Sigmoid colon (tissue), 7 donors: Measurements from ENCODE around the gene HK3. TPM values are rescaled to one million over a fixed set of nuclear protein-coding genes. Genes with fewer than 3 reads are reported as not detected.

Source experiments
- DNase-seq: peaks from one replicate; pipeline ENCODE4 v3.0.0-alpha.2; 2019
- H3K27ac ChIP-seq, 4 donors: fragments of 200-600 bp; sonication (generic); one replicate each; pipeline ENCODE4 v1.5.1; 2016 to 2019; ENCODE audit warnings: mild to moderate bottlenecking in 1 of 4
- H3K27me3 ChIP-seq, 3 donors: fragments of 200-600 bp; sonication (generic); one replicate each; pipeline ENCODE4 v1.5.1; 2019; ENCODE audit warnings: mild to moderate bottlenecking in 1 of 3
- H3K36me3 ChIP-seq, 4 donors: fragments of 200-600 bp; sonication (generic); one replicate each; pipeline ENCODE4 v1.5.1; 2016 to 2019
- H3K4me1 ChIP-seq, 4 donors: fragments of 200-600 bp; sonication (generic); one replicate each; pipeline ENCODE4 v1.5.1; 2017 to 2019
- H3K4me3 ChIP-seq, 4 donors: fragments of 200-600 bp; sonication (generic); one replicate each; pipeline ENCODE4 v1.5.1; 2017 to 2019; ENCODE audit warnings: mild to moderate bottlenecking in 2 of 4, moderate library complexity in 1 of 4
- H3K9me3 ChIP-seq, 4 donors: fragments of 200-600 bp in 3 of 4; sonication (generic) in 3 of 4; one replicate each; pipeline versions ENCODE4 v1.5.1 to v1.6.1; 2013 to 2019
- EP300 ChIP-seq, 4 donors: sonication (generic); formaldehyde crosslinking; IDR thresholded peaks; one replicate each; pipeline ENCODE4 v1.6.1; 2017; ENCODE audit warnings: antibody characterized with exemption in 4 of 4
- POLR2A ChIP-seq, 2 donors: fragments of 450-650 bp; IDR thresholded peaks; one replicate each; pipeline ENCODE4 v1.6.1; 2016; ENCODE audit warnings: antibody characterized with exemption in 2 of 2, mild to moderate bottlenecking in 2 of 2, moderate library complexity in 2 of 2
- POLR2AphosphoS5 ChIP-seq, 4 donors: sonication (generic); formaldehyde crosslinking; IDR thresholded peaks; one replicate each; pipeline ENCODE4 v1.6.1; 2017; ENCODE audit warnings: antibody characterized with exemption in 4 of 4
- WGBS, 2 donors: extraction: QIAGEN DNeasy Blood & Tissue Kit; methylation state at CpG; one replicate each; pipeline ENCODE4 v1.1.7; 2013; 5-methylcytosine and 5-hydroxymethylcytosine counted together
- intact Hi-C: fragments of 100-400 bp; cut with DNase I; formaldehyde crosslinking; loops from one replicate; pipeline ENCODE4 v1.15.1; 2023
- polyA plus RNA-seq, 3 donors: library from polyadenylated mRNA; stranded (reverse); fragments of 200-250 nt; gene quantifications; one replicate each; pipeline ENCODE4 v1.2.3, GENCODE V29; 2013
- total RNA-seq, 4 donors: library from RNA; depleted of rRNA; stranded (reverse); fragments of >200 nt; gene quantifications; one replicate each; pipeline ENCODE4 v1.1.0, GENCODE V29; 2016
- TF ChIP-seq, protein P1 (sequence below), 4 experiments: fragments of 450-650 bp in 3 of 4; fragments of 200-600 bp in 1 of 4; IDR thresholded peaks; one replicate each; pipeline ENCODE4 v1.5.1; 2016 to 2019; ENCODE audit warnings: antibody characterized with exemption in 4 of 4, mild to moderate bottlenecking in 3 of 4, moderate library complexity in 2 of 4
- donor health status: healthy with polysubstance abuse.
- donor health status: Bipolar disorder and iron deficiency.
- donor health status: healthy.

The HK3 gene, protein sequence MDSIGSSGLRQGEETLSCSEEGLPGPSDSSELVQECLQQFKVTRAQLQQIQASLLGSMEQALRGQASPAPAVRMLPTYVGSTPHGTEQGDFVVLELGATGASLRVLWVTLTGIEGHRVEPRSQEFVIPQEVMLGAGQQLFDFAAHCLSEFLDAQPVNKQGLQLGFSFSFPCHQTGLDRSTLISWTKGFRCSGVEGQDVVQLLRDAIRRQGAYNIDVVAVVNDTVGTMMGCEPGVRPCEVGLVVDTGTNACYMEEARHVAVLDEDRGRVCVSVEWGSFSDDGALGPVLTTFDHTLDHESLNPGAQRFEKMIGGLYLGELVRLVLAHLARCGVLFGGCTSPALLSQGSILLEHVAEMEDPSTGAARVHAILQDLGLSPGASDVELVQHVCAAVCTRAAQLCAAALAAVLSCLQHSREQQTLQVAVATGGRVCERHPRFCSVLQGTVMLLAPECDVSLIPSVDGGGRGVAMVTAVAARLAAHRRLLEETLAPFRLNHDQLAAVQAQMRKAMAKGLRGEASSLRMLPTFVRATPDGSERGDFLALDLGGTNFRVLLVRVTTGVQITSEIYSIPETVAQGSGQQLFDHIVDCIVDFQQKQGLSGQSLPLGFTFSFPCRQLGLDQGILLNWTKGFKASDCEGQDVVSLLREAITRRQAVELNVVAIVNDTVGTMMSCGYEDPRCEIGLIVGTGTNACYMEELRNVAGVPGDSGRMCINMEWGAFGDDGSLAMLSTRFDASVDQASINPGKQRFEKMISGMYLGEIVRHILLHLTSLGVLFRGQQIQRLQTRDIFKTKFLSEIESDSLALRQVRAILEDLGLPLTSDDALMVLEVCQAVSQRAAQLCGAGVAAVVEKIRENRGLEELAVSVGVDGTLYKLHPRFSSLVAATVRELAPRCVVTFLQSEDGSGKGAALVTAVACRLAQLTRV
- total RNA-seq (10 to 100 TPM in 1 of 4 donors, 1 to 10 TPM in 3; 4.7 to 12.8 (median 9.1) TPM), polyA plus RNA-seq (10 to 100 TPM in 1 of 3 donors, 1 to 10 TPM in 2; 1.8 to 11.0 (median 2.8) TPM)

DNA sequence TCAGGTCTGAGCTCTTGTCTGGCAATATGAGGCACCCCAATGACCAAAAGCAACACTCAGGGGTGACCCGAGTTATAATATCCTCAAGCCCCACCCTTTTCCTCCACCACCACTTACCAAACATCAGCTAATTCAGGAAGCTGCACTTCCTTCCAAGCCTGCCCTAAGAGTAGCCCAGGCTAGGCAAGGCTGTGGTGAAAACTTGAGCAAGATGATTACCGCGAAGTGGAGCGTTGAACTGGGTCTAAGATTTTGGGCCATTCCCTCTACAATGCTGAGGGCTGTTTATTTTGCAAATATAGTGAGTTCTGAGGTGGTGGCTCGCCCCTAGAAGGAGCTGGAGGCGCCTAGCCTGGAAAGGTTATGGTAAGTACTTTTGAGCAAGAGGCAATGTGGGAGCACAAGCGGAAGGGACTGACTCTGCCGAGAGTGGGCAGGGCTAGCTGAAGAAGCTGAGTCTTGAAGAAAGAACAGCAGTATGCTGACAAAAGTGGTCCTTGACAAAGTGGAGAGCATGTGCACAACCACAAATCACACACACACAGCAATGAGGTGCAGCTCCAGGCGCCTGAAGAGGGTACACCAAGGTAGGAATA is at the start of gene HK3:
Gene HK3 (minus strand): TSS at position 51 of the 596 bp plus-strand sequence. CDS start 3,187 bp downstream, outside the sequence.
- Histone ChIP-seq H3K36me3 (peaks cover 2 to 22% (median 11%) of the 10 kb centered on the region in 4 donors), H3K4me1 (no peaks in the 10 kb centered on the region), H3K27me3 (no peaks in the 10 kb centered on the region), H3K4me3 (peak within 1 kb of the TSS in 2 of 4 donors; percentile 5 to 18), H3K27ac (no peak within 1 kb of the TSS), H3K9me3 (no peaks in the 10 kb centered on the region)
- WGBS, 2 donors: 53 to 73% methylated on average over 9 of the region's 9 CpGs
- peak; percentile 48 for DNase-seq
- TF ChIP-seq, protein P1, sequence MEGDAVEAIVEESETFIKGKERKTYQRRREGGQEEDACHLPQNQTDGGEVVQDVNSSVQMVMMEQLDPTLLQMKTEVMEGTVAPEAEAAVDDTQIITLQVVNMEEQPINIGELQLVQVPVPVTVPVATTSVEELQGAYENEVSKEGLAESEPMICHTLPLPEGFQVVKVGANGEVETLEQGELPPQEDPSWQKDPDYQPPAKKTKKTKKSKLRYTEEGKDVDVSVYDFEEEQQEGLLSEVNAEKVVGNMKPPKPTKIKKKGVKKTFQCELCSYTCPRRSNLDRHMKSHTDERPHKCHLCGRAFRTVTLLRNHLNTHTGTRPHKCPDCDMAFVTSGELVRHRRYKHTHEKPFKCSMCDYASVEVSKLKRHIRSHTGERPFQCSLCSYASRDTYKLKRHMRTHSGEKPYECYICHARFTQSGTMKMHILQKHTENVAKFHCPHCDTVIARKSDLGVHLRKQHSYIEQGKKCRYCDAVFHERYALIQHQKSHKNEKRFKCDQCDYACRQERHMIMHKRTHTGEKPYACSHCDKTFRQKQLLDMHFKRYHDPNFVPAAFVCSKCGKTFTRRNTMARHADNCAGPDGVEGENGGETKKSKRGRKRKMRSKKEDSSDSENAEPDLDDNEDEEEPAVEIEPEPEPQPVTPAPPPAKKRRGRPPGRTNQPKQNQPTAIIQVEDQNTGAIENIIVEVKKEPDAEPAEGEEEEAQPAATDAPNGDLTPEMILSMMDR (IDR thresholded peaks at IDR 0.05): no peak
- TF ChIP-seq POLR2A (IDR thresholded peaks at IDR 0.05): no peak
- peak in 1 of 4 donors; percentile 19 for TF ChIP-seq POLR2AphosphoS5 (IDR thresholded peaks at IDR 0.05)
- intact Hi-C loops: no loop called here

DNA sequence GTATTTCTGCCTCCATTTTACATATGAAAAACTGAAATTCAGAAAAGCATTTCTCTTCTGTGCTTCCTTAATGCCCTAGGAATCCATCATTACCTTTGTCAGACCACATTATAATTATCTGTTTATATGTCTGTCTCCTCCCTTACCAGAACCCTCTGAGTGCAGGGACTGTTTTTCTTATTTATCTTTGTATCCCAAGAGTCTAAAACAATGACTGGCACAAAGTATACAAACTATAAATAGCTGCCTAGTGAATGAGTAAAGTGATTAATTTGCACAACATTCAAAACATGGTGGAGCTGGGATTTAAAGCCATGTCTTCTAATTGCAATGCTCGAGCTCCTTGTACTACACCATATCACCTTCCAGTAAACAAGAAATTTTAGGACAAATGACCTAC is 49.3 kb upstream of the HK3 start:
- H3K27me3 ChIP-seq: no peaks in the 10 kb centered on the region
- no peaks in the 10 kb centered on the region for H3K9me3 ChIP-seq
- intact Hi-C loops: no loop called here
- H3K4me1 ChIP-seq: peaks cover 0 to 5% (median 2%) of the 10 kb centered on the region in 4 donors
- TF ChIP-seq, protein P1 (IDR thresholded peaks at IDR 0.05): no peak
- no peak for TF ChIP-seq EP300 (IDR thresholded peaks at IDR 0.05)
- TF ChIP-seq POLR2A (IDR thresholded peaks at IDR 0.05): no peak
- 76 to 81% methylated on average over 1 of the region's 1 CpG for WGBS, 2 donors
- H3K36me3 ChIP-seq: peaks cover 5 to 79% (median 9%) of the 10 kb centered on the region in 4 donors
- H3K4me3 ChIP-seq: no peak overlapping the region
- no peak overlapping the region for H3K27ac ChIP-seq
- no peak for DNase-seq

DNA sequence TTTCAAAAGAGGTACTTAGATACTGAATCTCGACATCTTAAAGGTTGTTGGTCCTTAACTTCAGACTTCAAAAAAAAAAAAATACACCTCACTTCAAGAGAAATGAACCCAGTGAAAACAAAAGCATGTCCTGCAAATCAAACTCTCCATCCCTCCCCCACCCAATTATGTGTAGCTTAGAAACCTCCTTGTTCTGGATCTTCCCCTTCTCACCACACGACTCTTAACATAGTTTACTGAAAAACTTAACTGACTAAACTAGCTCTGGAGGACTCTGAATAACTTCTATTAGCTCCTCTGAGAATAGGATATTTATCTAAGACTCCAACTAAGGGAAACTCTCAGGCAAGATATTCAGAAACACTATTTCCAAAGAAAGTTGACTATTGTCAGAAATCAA is 48.7 kb upstream of the HK3 start:
- H3K36me3 ChIP-seq: peaks cover 8 to 80% (median 12%) of the 10 kb centered on the region in 4 donors
- DNase-seq: no peak
- intact Hi-C loops: no loop called here

DNA sequence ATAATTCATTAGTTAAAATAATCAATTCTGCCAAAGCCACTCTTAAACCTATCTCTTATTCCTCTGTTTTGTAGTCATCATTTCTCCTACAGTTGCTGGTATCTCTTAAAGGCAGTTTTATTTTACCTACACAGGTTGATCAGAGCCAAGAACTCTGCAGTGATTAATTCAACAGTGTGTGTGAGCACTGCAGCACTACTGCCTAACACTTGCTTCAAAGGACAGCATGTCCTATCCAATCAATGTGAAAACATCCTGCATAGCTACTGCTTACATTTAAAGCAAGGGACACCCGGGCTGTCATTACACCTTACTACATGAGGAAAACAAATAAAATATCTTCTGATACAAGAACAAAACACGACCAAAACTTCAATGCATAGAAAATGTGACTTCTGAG is 45.1 kb upstream of the HK3 start:
- Histone ChIP-seq H3K4me1 (peaks cover 0 to 16% (median 6%) of the 10 kb centered on the region in 4 donors), H3K27ac (no peak overlapping the region), H3K9me3 (no peaks in the 10 kb centered on the region), H3K4me3 (no peak overlapping the region), H3K36me3 (peaks cover 3 to 75% (median 11%) of the 10 kb centered on the region in 4 donors), H3K27me3 (no peaks in the 10 kb centered on the region)
- 69 to 77% methylated on average over 2 of the region's 2 CpGs for WGBS, 2 donors
- intact Hi-C loops: no loop called here
- no peak for DNase-seq
- TF ChIP-seq, protein P1 (IDR thresholded peaks at IDR 0.05): no peak
- no peak for TF ChIP-seq POLR2A (IDR thresholded peaks at IDR 0.05)
- no peak for TF ChIP-seq EP300 (IDR thresholded peaks at IDR 0.05)
- no peak for TF ChIP-seq POLR2AphosphoS5 (IDR thresholded peaks at IDR 0.05)

More for the DNA sequence above, 48.7 kb upstream of the HK3 start:
- Histone ChIP-seq H3K4me3 (no peak overlapping the region), H3K27me3 (no peaks in the 10 kb centered on the region), H3K9me3 (no peaks in the 10 kb centered on the region), H3K27ac (no peak overlapping the region), H3K4me1 (peaks cover 0 to 5% (median 2%) of the 10 kb centered on the region in 4 donors)
- TF ChIP-seq EP300 (IDR thresholded peaks at IDR 0.05) (no peak), POLR2A (IDR thresholded peaks at IDR 0.05) (no peak), POLR2AphosphoS5 (IDR thresholded peaks at IDR 0.05) (no peak)
- TF ChIP-seq, protein P1 (IDR thresholded peaks at IDR 0.05): no peak
- 84 to 86% methylated on average over 2 of the region's 2 CpGs for WGBS, 2 donors
